Loucy (cell line): ENCODE results near the gene HSPG2.

Experiments
- H2AFZ ChIP-seq: fragments of 200-600 bp; sonication (generic); 2 replicates; pipeline ENCODE4 v1.6.0; 2016; ENCODE audit warnings: antibody characterized with exemption, mild to moderate bottlenecking, low read length, moderate library complexity
- H3F3A ChIP-seq: fragments of 200-600 bp; 2 replicates; pipeline ENCODE4 v1.6.0; 2016; ENCODE audit warnings: antibody characterized with exemption, low read depth, mild to moderate bottlenecking
- H3K27me3 ChIP-seq: fragments of 200-600 bp; sonication (generic); 2 replicates; pipeline ENCODE4 v1.6.1; 2014; ENCODE audit warnings: low read length, mild to moderate bottlenecking; ENCODE audit not compliant: insufficient read depth, poor library complexity, severe bottlenecking
- H3K36me3 ChIP-seq: fragments of 200-600 bp; sonication (generic); 2 replicates; pipeline ENCODE4 v1.6.1; 2016; ENCODE audit warnings: low read length; ENCODE audit not compliant: insufficient read depth
- H3K4me1 ChIP-seq: fragments of 200-600 bp; sonication (generic); 2 replicates; pipeline ENCODE4 v1.5.1; 2014; ENCODE audit warnings: low read length, mild to moderate bottlenecking; ENCODE audit not compliant: insufficient read depth, poor library complexity, severe bottlenecking
- H3K4me2 ChIP-seq: fragments of 200-600 bp; sonication (generic); 2 replicates; pipeline ENCODE4 v1.6.0; 2014; ENCODE audit warnings: antibody characterized with exemption, low read length, low read depth, mild to moderate bottlenecking; ENCODE audit not compliant: poor library complexity, severe bottlenecking
- H3K4me3 ChIP-seq: fragments of 200-600 bp; sonication (generic); 2 replicates; pipeline ENCODE4 v1.5.1; 2014; ENCODE audit warnings: low read length, mild to moderate bottlenecking, mixed read lengths; ENCODE audit not compliant: poor library complexity, severe bottlenecking
- H3K79me2 ChIP-seq: fragments of 200-600 bp; sonication (generic); 2 replicates; pipeline ENCODE4 v1.6.1; 2014; ENCODE audit warnings: low read length; ENCODE audit not compliant: insufficient read depth
- H3K9ac ChIP-seq: fragments of 200-600 bp; sonication (generic); 2 replicates; pipeline ENCODE4 v1.6.0; 2014; ENCODE audit warnings: mild to moderate bottlenecking, low read depth, low read length, moderate library complexity; ENCODE audit not compliant: poor library complexity, severe bottlenecking
- H3K9me2 ChIP-seq: fragments of 200-600 bp; sonication (generic); replicated peaks from 2 replicates; pipeline ENCODE4 v1.6.1; 2016; ENCODE audit warnings: low read depth, low read length, mixed read lengths
- H3K9me3 ChIP-seq: fragments of 200-600 bp; sonication (generic); 2 replicates; pipeline ENCODE4 v1.6.1; 2014; ENCODE audit warnings: mild to moderate bottlenecking, antibody characterized with exemption, low read length, low read depth; ENCODE audit not compliant: insufficient read depth
- H4K20me1 ChIP-seq: fragments of 200-600 bp; sonication (generic); 2 replicates; pipeline ENCODE4 v1.6.0; 2014; ENCODE audit warnings: antibody characterized with exemption, low read length, mild to moderate bottlenecking; ENCODE audit not compliant: insufficient read depth, poor library complexity, severe bottlenecking
- EZH2phosphoT487 ChIP-seq: fragments of 200-600 bp; IDR thresholded peaks from 2 replicates; pipeline ENCODE4 v1.6.1; 2018; ENCODE audit warnings: antibody characterized with exemption, mild to moderate bottlenecking, moderate library complexity, borderline replicate concordance
- TF ChIP-seq, protein P1 (sequence below): fragments of 200-600 bp; sonication (generic); conservative IDR thresholded peaks from 2 replicates; pipeline ENCODE4 v1.5.1; 2014; ENCODE audit warnings: mild to moderate bottlenecking, antibody characterized with exemption, low read length

HSPG2 gene

DNA sequence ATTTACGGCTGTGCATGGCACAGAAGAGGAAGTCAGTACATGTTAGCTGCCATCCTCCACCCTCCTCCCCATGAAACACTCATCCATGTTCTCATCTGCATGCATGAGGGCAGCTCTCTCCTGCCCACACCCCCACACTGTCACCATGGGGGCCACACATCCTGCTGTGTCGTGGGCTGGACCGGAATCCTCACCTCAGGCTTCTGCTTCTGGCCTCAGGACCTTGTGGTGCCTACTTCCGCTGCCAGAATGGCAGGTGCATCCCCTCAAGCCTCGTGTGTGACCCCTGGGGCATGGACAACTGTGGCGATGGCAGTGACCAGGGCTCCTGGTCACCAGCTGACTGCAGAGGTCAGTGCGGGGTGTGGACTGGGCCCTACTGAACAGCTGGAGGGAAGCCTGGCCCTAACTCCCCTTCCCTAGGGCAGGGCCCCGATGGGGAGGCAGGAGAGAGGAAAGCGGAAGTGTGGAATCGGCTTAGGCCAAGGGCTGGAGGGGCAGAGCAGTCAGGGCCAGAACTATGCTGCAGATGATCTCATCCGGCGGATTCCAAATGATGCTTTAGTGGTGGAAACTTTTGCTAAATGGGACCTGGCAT lies 121.3 kb downstream of the HSPG2 start:
- Histone ChIP-seq H3K9ac (no peak overlapping the region), H3K4me3 (no peak overlapping the region), H3F3A (no peaks in the 10 kb centered on the region), H3K9me2 (no peaks in the 10 kb centered on the region), H3K27me3 (no peaks in the 10 kb centered on the region), H3K36me3 (no peaks in the 10 kb centered on the region), H3K9me3 (no peaks in the 10 kb centered on the region), H3K79me2 (no peaks in the 10 kb centered on the region), H3K4me1 (no peaks in the 10 kb centered on the region), H3K4me2 (no peak overlapping the region), H4K20me1 (no peaks in the 10 kb centered on the region), H2AFZ (no peak overlapping the region)
- TF ChIP-seq, protein P1, sequence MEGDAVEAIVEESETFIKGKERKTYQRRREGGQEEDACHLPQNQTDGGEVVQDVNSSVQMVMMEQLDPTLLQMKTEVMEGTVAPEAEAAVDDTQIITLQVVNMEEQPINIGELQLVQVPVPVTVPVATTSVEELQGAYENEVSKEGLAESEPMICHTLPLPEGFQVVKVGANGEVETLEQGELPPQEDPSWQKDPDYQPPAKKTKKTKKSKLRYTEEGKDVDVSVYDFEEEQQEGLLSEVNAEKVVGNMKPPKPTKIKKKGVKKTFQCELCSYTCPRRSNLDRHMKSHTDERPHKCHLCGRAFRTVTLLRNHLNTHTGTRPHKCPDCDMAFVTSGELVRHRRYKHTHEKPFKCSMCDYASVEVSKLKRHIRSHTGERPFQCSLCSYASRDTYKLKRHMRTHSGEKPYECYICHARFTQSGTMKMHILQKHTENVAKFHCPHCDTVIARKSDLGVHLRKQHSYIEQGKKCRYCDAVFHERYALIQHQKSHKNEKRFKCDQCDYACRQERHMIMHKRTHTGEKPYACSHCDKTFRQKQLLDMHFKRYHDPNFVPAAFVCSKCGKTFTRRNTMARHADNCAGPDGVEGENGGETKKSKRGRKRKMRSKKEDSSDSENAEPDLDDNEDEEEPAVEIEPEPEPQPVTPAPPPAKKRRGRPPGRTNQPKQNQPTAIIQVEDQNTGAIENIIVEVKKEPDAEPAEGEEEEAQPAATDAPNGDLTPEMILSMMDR, result no peak
- TF ChIP-seq EZH2phosphoT487, result no peak

DNA sequence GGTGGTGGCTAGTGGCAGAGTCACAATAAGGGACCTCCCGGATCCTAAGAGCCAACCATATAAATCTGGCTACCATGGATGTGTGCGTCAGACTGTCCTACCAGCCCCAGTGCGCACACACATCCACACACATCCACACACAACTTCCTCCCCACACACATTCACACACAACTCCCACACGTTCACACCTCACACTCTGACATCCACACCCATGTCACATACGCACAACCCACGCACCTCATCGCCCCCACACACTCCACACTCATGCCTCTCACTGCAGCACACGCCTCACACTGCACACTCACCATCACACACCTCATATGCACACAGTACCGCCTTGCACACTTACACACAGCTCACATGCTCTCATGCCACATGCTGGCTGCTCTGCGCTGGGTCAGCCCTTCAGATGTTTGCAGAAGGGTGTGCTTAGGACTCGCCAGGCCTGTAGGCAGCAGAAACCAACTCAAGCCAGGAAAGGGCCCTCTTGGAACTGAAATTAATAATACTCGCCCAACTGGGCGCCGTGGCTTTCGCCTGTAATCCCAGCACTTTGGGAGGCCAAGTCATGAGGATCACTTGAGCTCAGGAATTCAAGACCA lies 122.0 kb downstream of the HSPG2 start:
- H2AFZ ChIP-seq, result no peak overlapping the region

DNA sequence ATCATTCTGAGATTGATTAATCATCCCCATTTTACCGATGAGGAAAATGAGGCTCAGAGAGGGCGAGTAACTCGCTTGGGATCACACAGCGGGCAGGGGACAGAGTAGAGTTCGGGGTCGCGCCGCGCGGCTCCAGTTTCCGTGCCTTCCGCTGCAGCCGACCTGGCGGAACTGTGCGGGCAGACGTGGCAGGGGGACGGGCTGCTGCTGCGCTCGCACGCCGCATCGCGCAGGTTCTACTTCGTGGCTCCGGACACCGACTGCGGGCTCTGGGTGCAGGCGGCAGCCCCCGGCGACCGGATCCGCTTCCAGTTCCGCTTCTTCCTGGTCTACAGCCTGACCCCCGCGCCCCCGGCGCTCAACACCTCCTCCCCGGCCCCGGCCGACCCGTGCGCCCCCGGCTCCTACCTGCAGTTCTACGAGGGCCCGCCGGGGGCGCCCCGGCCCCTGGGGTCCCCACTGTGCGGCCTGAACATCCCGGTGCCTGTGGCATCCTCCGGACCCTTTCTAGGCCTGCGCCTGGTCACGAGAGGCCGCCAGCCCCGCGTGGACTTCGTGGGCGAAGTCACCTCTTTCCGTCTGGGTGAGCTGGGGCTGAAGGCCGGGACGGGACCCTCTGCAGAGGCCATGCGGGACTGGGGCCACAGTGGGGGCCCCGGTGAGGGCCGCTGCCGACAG lies 122.7 kb downstream of the HSPG2 start:
- H3K9ac ChIP-seq, result no peak overlapping the region
- no peak overlapping the region for H2AFZ ChIP-seq

More for the DNA sequence above, 122.0 kb downstream of the HSPG2 start:
- no peak for TF ChIP-seq EZH2phosphoT487
- TF ChIP-seq, protein P1, result no peak
- Histone ChIP-seq H3K4me1 (no peaks in the 10 kb centered on the region), H4K20me1 (no peaks in the 10 kb centered on the region), H3K27me3 (no peaks in the 10 kb centered on the region), H3K36me3 (no peaks in the 10 kb centered on the region), H3K9me2 (no peaks in the 10 kb centered on the region), H3K9ac (no peak overlapping the region), H3K4me2 (no peak overlapping the region), H3K4me3 (no peak overlapping the region), H3F3A (no peaks in the 10 kb centered on the region), H3K9me3 (no peaks in the 10 kb centered on the region), H3K79me2 (no peaks in the 10 kb centered on the region)

More for the DNA sequence above, 122.7 kb downstream of the HSPG2 start:
- H4K20me1 ChIP-seq, result no peaks in the 10 kb centered on the region
- H3K9me3 ChIP-seq, result no peaks in the 10 kb centered on the region
- H3K79me2 ChIP-seq, result no peaks in the 10 kb centered on the region
- H3K4me3 ChIP-seq, result no peak overlapping the region
- TF ChIP-seq, protein P1, result 0 out of 2 replicates have a peak, but pooled peaks have one; percentile 14
- no peak for TF ChIP-seq EZH2phosphoT487
- no peaks in the 10 kb centered on the region for H3F3A ChIP-seq
- no peaks in the 10 kb centered on the region for H3K4me1 ChIP-seq
- no peaks in the 10 kb centered on the region for H3K9me2 ChIP-seq
- H3K36me3 ChIP-seq, result no peaks in the 10 kb centered on the region
- no peaks in the 10 kb centered on the region for H3K27me3 ChIP-seq
- H3K4me2 ChIP-seq, result no peak overlapping the region
